HG03469 (cell line): Measurements from ENCODE around the gene ZNF181.
A peak's percentile ranks its signal among the peaks of the same experiment; 100 is the strongest.
"Not testable (repeated sequence)": the region's sequence is repeated elsewhere in the genome, so short reads cannot be mapped to it uniquely, and the experiment has no call there.

Experiments used
- ATAC-seq: cut with Tn5 transposase; IDR thresholded peaks from one replicate; pipeline ENCODE4 v1.9.1; 2021; ENCODE audit warnings: mild to moderate bottlenecking, moderate library complexity, moderate number of reproducible peaks; ENCODE audit not compliant: unreplicated experiment

ZNF181 gene

GRCh38 chr19:34733746-34734536 is at the start of gene ZNF181:
Gene ZNF181, plus strand, starts transcription at chr19:34734243. Its CDS starts 795 bp downstream, at chr19:34735038.
- peak; percentile 61 for ATAC-seq

DNA sequence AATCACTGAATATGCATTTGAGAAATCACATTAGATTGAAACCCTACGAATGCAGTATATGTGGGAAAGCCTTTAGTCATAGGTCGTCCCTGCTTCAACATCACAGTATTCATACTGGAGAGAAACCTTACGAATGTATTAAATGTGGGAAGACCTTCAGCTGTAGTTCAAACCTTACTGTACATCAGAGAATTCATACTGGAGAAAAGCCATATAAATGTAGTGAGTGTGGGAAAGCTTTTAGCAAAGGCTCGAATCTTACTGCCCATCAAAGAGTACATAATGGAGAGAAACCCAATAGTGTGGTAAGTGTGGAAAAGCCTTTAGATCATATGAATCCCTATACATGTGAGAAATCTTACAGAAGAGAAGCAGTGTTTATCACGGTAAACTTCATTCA is 48.8 kb upstream of the ZNF181 start:
- ATAC-seq: not testable (repeated sequence)

DNA sequence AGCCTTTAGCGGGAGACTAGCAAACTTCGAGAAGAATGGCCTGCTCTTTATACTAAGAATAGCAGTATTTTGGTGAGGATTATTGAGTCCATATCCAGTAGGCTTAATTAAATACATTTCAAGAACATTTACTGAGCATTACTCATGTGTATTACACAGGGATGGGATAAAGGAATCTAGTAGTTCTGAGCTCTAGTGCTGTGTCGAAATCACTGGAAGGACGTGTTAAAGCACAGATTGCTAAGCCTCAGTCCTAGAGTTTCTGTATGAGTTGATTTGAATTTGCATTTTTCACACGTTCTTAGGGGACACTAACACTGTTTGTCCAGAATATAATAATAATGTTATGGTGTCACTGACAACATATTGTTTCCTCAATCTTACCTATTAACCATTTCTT is 47.6 kb upstream of the ZNF181 start:
- ATAC-seq: no peak

GRCh38 chr19:34687348-34687747 is 46.7 kb upstream of the ZNF181 start:
- ATAC-seq: no peak

DNA sequence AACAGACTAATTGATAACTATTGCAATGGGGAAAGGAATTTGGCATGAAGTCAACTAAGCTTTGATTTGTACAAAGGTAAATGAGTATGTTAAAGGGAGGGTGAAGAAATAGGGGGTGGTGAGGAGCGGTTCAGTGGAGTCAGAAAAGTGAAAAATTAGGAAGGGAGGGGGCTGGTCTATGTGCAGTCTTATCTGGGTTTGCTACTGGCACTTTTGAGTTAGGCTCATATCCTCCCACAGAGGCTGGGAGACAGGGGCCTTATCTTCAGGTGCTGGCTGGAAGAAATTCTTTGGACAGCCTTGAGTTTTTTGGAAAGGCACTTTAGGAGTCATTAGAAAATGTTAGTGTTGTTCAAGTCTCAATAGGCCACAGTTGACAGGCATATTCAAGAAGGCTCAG is 45.5 kb upstream of the ZNF181 start:
- no peak for ATAC-seq

- no peak for ATAC-seq
These were observed 43.7 kb upstream of the ZNF181 start for GRCh38 chr19:34690372-34690771.

DNA sequence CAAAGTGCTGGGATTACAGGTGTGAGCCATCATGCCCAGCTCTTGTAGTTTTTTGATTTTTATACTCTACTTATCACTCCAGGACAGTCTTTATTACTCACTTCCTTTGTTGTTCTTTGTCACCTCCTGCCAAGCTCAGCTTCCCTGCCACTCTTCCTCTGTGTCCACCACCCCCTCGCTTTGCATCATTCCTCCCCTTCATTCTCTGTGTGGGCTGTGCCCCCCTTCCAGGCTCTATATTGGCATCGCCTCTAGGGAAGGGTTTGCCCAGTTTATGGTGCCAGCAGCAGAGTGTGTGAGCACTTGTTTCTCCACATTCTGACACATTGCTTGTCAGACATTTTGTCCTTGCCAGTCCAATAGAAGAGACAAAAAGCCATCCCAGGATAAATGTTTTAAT is 41.5 kb upstream of the ZNF181 start:
- no peak for ATAC-seq

DNA sequence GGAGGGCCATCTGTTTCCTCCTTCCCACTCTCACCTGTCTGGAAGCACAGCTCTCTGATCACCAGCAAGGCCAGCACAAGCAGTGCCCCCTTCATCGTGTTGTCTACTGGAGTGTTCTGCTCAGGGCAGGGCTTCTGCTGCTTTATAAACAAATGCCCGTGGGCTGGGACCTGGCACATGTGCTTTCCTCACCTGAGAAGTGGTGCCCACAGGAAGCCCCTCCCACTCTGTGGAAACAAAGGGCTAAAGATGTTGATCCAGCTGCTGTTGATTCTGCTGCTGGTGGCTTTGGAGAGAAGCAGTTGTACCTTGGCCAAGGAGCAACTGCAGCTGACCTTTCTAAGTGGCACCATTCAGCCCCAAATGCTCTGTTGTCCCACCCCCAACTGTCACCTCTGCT is 26.4 kb upstream of the ZNF181 start:
- ATAC-seq: no peak

GRCh38 chr19:34711890-34712289 is 22.2 kb upstream of the ZNF181 start:
- ATAC-seq: no peak

DNA sequence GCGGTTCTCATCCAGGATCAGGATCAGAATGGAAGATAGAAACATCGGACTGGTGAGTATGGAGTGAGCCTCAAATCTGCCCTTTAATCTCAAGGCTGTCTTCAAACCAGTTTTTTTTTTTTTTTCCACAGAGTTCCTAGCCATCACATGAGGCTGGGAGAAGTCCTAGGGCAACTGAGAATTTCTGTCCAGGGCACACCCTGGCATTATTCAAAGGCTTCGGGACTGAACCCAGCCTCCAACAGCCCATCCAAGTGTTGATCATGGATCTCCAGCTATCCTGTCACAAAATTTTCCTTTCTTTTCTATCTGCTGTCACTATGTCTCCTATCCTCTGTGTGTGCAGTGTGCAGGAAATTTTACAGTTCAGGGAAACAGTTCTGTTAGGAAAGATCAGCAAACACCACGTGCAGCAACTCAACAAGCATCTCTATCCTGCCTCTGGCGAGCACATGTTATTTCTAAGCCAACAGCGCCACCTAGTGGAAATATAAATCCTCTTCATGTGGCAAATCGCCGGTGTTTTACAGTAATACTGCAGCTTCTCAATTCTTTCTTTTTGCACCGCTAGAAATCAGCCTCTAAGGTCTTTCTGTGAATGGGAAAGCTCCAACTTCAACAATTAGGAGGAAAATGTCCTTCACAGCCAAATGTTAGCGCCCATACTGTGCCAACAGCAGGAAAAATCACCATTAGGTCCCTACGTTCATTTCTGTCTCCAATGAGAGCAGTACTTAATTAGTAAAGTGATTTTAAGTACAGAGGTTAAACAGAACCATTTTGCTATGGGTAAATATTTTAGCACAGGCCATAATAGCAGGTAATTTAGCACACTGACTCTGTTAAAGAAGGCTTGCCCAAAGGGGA is 21.4 kb upstream of the ZNF181 start:
- no peak for ATAC-seq

GRCh38 chr19:34713262-34713637 is 20.8 kb upstream of the ZNF181 start:
- ATAC-seq: no peak

DNA sequence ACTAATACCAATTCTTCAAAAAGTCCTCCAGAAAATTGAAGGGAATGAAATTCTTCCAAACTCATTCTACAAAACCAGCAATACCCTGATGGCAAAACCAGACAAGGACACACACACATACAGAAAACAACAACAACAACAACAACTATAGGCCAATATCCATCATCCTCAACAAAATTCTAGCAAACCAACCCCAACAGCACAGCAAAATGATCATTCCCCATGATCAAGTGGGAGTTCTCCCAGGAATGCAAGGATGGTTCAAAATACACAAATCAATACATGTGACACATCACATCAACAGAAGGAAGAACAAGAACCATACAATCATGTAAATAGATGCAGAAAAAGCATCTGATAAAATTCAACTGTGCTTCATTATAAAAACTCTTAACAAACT is 18.7 kb upstream of the ZNF181 start:
- ATAC-seq: no peak

DNA sequence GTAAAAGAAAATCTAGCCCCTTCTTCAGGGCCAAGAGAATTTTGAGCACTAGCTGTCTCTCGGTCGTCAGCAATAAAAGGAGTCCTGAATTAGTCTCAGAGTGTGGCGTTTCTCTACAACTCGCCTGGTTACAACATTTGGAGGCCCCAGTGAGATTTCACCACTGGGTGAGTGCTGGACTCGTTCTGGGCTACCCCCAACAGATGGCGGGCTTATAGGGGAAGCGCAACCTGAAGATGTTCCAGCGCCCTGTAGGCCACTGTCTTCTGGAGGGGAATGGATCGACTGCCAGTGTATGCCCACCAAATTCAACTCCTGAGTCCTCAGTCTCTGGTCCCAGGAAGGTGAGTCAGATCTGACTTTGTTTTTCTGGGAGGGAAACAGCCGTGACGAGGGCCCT is 11.7 kb upstream of the ZNF181 start:
- ATAC-seq: no peak

DNA sequence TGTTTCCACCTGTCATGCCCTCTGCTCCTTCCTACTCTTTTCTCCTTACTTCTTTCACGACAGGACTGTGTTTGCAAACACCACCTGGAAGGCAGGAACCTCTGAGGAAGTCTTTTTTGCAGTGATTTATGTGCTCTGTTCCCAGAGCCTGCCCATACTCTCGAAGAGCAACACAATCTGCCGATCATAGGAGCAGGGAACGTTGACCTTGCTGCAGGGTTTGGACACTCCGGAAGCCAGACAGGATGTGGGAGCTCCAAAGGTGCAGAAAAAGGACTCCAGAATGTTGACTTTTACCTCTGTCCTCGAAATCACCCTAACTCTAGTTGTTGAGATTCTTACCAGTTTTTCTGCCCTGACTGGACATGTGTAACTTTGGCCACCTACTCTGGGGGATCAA is 8.6 kb upstream of the ZNF181 start:
- no peak for ATAC-seq

DNA sequence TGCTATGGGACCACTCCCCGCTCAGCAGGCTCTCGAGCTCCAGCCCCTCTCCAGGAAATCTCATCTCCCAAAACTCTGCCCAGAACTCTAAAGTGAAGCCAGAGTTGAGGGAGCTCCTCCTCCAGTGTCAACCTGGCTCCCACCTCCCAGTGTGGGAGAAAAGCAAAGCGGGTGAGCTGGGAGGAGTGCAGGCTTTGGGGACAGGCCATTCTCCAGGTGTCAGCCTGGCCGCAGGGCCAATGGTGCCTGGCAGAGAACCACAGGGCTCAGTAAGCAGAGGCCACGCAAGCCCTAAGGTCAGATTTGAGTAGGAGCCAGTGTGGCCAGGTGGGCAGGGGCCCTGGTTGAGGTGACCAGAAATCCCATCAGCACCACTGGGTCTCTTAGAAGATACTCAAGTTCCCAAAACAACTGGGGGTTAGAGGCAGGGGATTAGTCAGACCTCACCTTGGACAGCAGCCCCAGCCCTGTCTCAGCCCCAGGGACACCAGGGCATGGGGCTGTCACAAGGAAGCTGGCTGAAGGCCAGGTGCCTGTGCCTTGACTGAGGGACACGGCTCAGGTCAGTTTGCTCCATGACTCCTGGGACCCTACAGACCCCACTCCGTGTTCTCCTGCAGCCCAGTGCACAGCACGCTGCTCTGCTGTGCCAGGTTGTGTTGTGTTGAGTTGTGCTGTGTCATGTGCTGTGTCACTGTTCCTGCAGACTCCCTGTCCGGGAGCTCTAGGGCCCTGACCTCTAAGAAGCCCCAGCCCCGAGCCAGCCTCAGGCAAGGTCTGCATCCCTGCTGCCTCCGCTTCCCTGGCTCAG is 2.8 kb upstream of the ZNF181 start:
- ATAC-seq: no peak

GRCh38 chr19:34731964-34732363 is 2.1 kb upstream of the ZNF181 start:
- no peak for ATAC-seq

- ATAC-seq: no peak
These were observed 1.3 kb upstream of the ZNF181 start for GRCh38 chr19:34732612-34733211.

DNA sequence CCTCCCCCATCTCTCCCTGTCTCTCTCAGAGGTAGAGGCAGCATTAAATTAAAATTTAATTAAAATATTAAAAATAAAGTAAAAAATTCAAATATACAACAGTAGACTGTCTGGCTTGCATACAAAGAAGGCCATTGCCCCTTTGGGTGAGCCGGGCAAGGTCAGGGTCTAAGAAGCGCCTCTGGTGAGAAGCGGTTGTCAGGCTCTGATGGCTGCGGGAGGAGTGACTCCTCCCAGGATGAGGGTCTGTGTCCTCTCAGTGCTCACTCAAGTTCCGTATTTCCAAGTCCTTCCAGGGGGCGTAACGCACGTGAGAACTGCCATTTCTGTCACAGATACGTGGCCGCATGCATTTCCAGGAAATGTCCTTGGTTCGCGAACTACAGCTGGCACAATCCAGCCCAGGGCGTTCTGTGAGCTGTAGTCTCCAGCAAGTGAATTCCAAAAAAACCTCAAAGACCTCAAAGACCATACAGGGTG is 737 bp upstream of the ZNF181 start:
- peak; percentile 6 for ATAC-seq

DNA sequence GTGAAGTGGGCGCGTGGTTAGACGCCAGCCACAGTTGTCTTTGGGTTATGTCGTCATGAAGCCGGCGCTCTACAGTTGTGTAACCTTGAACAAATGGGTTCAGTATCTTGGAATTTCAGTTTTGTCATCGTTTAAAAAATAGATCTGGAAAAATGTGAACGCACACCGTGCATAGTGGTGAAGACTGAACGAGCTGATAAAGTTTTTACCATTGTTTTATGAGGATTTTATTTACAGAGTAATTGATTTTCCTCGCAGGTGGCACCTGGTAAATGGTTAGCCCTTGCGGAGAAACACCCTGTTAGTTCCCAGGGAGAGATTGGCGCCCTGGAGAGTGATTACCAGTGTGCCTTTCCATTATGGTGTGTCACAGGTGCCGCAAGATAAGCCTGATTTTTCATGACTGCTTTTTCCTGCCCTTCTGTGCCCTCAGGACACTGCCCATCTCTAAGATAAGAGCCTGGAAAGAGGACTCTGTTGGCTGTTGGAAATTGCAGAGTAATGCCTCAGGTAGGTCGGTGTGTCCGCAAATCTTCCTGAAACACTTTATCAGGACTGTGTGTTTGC is 577 bp downstream of the ZNF181 start:
- no peak for ATAC-seq

DNA sequence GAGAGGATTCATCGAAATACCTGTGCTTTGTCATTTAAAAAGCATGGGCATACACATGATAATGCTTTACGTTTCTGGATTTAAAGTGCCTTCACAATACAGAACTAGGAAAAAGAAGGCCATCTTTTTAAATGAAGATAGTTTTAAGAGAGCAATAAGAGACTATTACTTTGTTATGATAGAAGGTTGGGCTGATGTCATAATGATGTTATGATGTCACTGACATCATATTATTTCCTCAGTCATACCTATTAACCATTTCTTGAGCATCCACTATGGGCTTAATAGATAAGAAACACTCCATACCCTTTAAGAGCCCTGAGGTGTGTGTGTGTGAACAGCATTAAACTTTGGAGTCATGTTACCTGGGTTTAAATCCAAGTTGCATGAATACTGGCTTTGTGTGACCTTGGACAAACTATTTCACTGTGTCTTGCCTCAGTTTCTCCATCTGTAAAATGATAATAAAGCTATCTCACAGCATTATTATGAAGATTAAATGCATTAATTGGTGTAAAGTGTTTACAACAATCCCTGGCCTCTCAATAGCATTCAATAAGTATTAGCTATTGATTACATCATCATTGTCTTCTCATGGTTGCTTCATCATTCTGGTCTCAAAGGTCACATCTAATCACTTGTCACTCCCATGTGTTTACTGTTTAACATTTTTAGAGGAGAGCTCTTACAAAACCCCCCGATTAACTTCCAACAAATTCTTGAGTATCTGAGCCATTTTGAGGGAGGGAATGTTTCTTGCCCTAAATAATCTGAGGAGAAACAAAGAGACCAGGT is 11.1 kb downstream of the ZNF181 start:
- no peak for ATAC-seq
